HEK293 (cell line): ENCODE results near the gene RPS19.

Source experiments
- CTCF ChIA-PET: fragments of 350-600 bp; formaldehyde crosslinking; extraction: SDS; loops from one replicate; lab custom pipeline; 2021; ENCODE audit warnings: antibody characterized with exemption; lab: Yijun Ruan, JAX
- POLR2A ChIA-PET: fragments of 300-600 bp; formaldehyde crosslinking; extraction: SDS; loops from one replicate; lab custom pipeline; 2020; ENCODE audit warnings: antibody characterized with exemption, inconsistent platforms; lab: Yijun Ruan, JAX
- H3K27ac ChIP-seq: fragments of 200-500 bp; sonication (Bioruptor generic); 2 replicates; pipeline ENCODE4 v1.5.1; 2014; ENCODE audit warnings: low read depth, low read length, control low read depth, inconsistent platforms; ENCODE audit errors: extremely low read depth
- H3K36me3 ChIP-seq, 2 experiments: fragments of 200-500 bp in 1 of 2; sonication (Bioruptor generic) in 1 of 2; 1 replicate in 1 of 2; 2 replicates in 1 of 2; pipeline ENCODE4 v1.5.1; 2014 to 2017; ENCODE audit warnings: inconsistent platforms in 2 of 2, low read length in 2 of 2; ENCODE audit not compliant: control insufficient read depth in 2 of 2, insufficient read depth in 1 of 2
- H3K4me1 ChIP-seq: fragments of 200-500 bp; sonication (Bioruptor generic); 2 replicates; pipeline ENCODE4 v1.5.1; 2014; ENCODE audit warnings: mild to moderate bottlenecking, low read length, inconsistent platforms; ENCODE audit not compliant: control insufficient read depth, insufficient read depth
- H3K4me3 ChIP-seq: 2 replicates; pipeline ENCODE4 v1.5.1; 2011; ENCODE audit warnings: low read depth, mild to moderate bottlenecking, control low read depth, low read length, moderate library complexity
- H3K9me3 ChIP-seq: fragments of 200-500 bp; sonication (Bioruptor generic); 2 replicates; pipeline ENCODE4 v1.5.1; 2014; ENCODE audit warnings: low read depth, low read length, inconsistent platforms; ENCODE audit not compliant: control insufficient read depth, insufficient read depth
- EGR2 ChIP-seq: fragments of 450-650 bp; formaldehyde crosslinking; IDR thresholded peaks from 2 replicates; pipeline ENCODE4 v1.5.1; 2016; ENCODE audit warnings: low read depth, missing biosample characterization, missing genetic modification characterization
- KLF1 ChIP-seq: fragments of 450-650 bp; formaldehyde crosslinking; IDR thresholded peaks from 2 replicates; pipeline ENCODE4 v1.5.1; 2016; ENCODE audit warnings: missing biosample characterization, missing genetic modification characterization
- YY2 ChIP-seq: fragments of 450-650 bp; formaldehyde crosslinking; IDR thresholded peaks from 2 replicates; pipeline ENCODE4 v1.5.1; 2016; ENCODE audit warnings: missing biosample characterization, missing genetic modification characterization
- ZBTB10 ChIP-seq: fragments of 450-650 bp; formaldehyde crosslinking; IDR thresholded peaks from 2 replicates; pipeline ENCODE4 v1.5.1; 2016; ENCODE audit warnings: missing biosample characterization, missing genetic modification characterization
- ZBTB17 ChIP-seq: fragments of 450-650 bp; formaldehyde crosslinking; IDR thresholded peaks from 2 replicates; pipeline ENCODE4 v1.5.1; 2016; ENCODE audit warnings: missing biosample characterization, missing genetic modification characterization
- ZFHX2 ChIP-seq: fragments of 450-650 bp; formaldehyde crosslinking; conservative IDR thresholded peaks from 2 replicates; pipeline ENCODE4 v1.5.1; 2016; ENCODE audit warnings: missing biosample characterization, missing genetic modification characterization
- ZIC2 ChIP-seq: fragments of 450-650 bp; formaldehyde crosslinking; IDR thresholded peaks from 2 replicates; pipeline ENCODE4 v1.5.1; 2016; ENCODE audit warnings: missing biosample characterization, missing genetic modification characterization
- ZNF174 ChIP-seq: fragments of 450-650 bp; formaldehyde crosslinking; IDR thresholded peaks from 2 replicates; pipeline ENCODE4 v1.5.0; 2017; ENCODE audit warnings: missing biosample characterization, mild to moderate bottlenecking, missing genetic modification characterization
- ZNF211 ChIP-seq: fragments of 450-650 bp; formaldehyde crosslinking; IDR thresholded peaks from 2 replicates; pipeline ENCODE4 v1.5.1; 2016; ENCODE audit warnings: low read depth, missing biosample characterization, missing genetic modification characterization
- ZNF366 ChIP-seq: fragments of 450-650 bp; formaldehyde crosslinking; conservative IDR thresholded peaks from 2 replicates; pipeline ENCODE4 v1.5.1; 2016; ENCODE audit warnings: missing biosample characterization, missing genetic modification characterization
- ZNF473 ChIP-seq: fragments of 450-650 bp; formaldehyde crosslinking; IDR thresholded peaks from 2 replicates; pipeline ENCODE4 v1.5.1; 2017; ENCODE audit warnings: missing biosample characterization, missing genetic modification characterization
- ZNF501 ChIP-seq: fragments of 450-650 bp; formaldehyde crosslinking; IDR thresholded peaks from 2 replicates; pipeline ENCODE4 v1.5.1; 2016; ENCODE audit warnings: missing biosample characterization, missing genetic modification characterization
- ZNF600 ChIP-seq: fragments of 450-650 bp; formaldehyde crosslinking; IDR thresholded peaks from 2 replicates; pipeline ENCODE4 v1.5.1; 2016; ENCODE audit warnings: missing biosample characterization, missing genetic modification characterization

Gene RPS19

DNA sequence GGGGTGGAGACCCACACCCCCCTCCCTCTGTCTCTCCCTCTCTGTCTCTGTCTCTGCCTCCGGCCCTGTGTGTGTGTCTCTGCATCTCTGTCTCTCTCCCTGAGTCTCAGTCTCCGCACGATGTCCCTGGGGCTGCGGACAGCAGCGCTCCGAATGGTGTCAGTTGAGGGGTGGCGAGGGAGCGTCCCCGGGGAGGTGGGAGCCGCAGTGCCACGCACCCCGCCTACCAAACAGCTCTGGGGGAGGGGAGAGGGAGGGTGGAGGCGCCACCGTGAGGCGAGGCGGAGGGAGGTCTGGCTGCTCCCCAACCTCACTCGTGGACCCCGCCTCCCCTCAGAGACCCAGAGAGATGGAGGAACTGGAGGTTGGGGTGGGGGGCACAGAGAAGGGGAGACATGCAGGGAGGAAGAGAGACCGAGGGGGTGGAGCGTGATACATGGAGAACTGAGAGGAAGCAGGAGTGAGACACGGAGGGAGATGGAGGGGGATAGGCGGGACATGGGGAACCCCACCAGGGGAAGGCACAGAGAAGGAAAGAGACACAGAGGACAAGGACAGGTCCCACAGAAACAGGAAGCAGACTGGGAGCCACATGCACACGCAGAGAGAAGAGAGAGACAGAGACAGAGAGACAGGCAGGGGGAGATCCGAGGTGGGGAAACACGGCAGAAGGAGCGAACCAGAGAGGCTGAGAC, 61.0 kb downstream of the RPS19 start:
- ChIA-PET CTCF (interaction anchor here (0.8 kb wide), 1 partner anchor 37 kb away, joined by 4 read pairs; no protein-coding TSS in a partner anchor), POLR2A (no interaction called here)

GRCh38 chr19:41921577-41922576, 61.8 kb downstream of the RPS19 start:
- ChIA-PET CTCF (interaction anchor here (0.8 kb wide), 1 partner anchor 36 kb away, joined by 4 read pairs; no protein-coding TSS in a partner anchor), POLR2A (interaction anchor here (0.6 to 0.7 kb wide), 3 partner anchors 17 to 1351 kb away, joined by 3 to 4 read pairs (median 3); no protein-coding TSS in a partner anchor)
- Histone ChIP-seq H3K9me3 (no peaks in the 10 kb centered on the region), H3K27ac (no peak overlapping the region), H3K4me3 (no peak overlapping the region), H3K36me3 (no peaks in the 10 kb centered on the region), H3K4me1 (no peaks in the 10 kb centered on the region)
- TF ChIP-seq ZNF174 (tag by site-specific recombination) (no peak), ZNF473 (tag by site-specific recombination) (no peak), ZNF366 (tag by site-specific recombination) (peak; percentile 33; the same call in 1 of the 2 replicates), ZNF600 (0 out of 2 replicates have a peak, but pooled peaks have one; percentile 28), ZBTB17 (tag by site-specific recombination) (peak; percentile 55), KLF1 (tag by site-specific recombination) (peak; percentile 74), ZIC2 (tag by site-specific recombination) (peak; percentile 48; the same call in 1 of the 2 replicates)

More for the DNA sequence above, 61.0 kb downstream of the RPS19 start:
- Histone ChIP-seq H3K36me3 (no peaks in the 10 kb centered on the region), H3K4me1 (no peaks in the 10 kb centered on the region), H3K4me3 (no peak overlapping the region), H3K9me3 (no peaks in the 10 kb centered on the region), H3K27ac (no peak overlapping the region)
- TF ChIP-seq ZNF501 (tag by site-specific recombination) (no peak), ZNF211 (tag by site-specific recombination) (no peak), YY2 (tag by site-specific recombination) (0 out of 2 replicates have a peak, but pooled peaks have one; percentile 5), KLF1 (tag by site-specific recombination) (peak; percentile 96), ZBTB10 (tag by site-specific recombination) (peak; percentile 27; the same call in 1 of the 2 replicates), EGR2 (tag by site-specific recombination) (peak; percentile 53), ZFHX2 (tag by site-specific recombination) (peak; percentile 66; the same call in 1 of the 2 replicates)
